AG20443 (cell line): ENCODE data around the gene SLC7A4.
"Not testable (repeated sequence)": the region's sequence is repeated elsewhere in the genome, so short reads cannot be mapped to it uniquely, and the experiment has no call there.

Source experiments
- DNase-seq: peaks from one replicate; pipeline ENCODE4 v3.0.0; 2012; ENCODE audit warnings: low spot score, mixed read lengths

The SLC7A4 gene, protein sequence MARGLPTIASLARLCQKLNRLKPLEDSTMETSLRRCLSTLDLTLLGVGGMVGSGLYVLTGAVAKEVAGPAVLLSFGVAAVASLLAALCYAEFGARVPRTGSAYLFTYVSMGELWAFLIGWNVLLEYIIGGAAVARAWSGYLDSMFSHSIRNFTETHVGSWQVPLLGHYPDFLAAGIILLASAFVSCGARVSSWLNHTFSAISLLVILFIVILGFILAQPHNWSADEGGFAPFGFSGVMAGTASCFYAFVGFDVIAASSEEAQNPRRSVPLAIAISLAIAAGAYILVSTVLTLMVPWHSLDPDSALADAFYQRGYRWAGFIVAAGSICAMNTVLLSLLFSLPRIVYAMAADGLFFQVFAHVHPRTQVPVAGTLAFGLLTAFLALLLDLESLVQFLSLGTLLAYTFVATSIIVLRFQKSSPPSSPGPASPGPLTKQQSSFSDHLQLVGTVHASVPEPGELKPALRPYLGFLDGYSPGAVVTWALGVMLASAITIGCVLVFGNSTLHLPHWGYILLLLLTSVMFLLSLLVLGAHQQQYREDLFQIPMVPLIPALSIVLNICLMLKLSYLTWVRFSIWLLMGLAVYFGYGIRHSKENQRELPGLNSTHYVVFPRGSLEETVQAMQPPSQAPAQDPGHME

DNA sequence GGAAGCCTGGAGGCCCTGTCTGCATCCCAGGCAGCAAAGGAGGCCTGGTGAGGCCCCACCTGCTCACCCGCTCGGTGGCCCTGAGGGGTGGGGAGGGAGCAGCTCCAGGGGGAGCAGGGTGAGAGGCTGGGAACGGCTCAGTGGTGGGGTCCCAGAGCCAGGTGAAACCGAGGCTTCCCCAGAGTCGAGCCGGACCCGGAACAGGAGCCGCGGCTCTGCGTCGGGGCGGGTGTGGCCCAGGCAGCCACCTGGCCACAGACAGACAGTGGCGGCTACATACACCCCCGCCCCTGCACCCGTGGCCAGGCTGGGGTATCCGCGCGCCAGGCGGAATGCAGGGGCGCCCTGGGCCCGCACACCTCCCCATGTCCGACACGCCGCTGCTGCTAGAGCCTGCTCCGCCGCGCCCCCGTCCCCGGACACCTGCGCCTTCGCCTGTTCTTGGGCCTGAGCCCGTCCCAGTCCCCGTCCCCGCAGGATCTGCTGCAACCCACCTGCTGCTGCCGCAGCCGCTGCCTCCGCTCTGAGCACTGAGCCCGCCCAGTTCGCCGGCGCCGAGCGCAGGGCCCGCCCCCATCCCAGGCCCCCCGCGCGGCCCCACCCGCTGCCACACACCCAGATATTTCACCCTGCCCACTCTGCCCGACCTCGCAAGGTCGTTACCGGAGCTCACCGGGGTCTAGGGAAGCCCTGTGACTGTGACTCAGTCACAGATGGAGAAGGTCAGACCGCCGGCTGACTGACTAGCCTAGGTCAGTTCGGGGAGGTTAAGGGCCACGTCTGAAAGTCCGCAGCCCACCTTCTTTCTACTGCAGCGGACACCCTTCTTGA is at the start of gene SLC7A4:
TSS of gene SLC7A4 (minus strand) at position 525 of the 831 bp plus-strand sequence. CDS start 749 bp downstream, outside the sequence.
- no peak for DNase-seq

DNA sequence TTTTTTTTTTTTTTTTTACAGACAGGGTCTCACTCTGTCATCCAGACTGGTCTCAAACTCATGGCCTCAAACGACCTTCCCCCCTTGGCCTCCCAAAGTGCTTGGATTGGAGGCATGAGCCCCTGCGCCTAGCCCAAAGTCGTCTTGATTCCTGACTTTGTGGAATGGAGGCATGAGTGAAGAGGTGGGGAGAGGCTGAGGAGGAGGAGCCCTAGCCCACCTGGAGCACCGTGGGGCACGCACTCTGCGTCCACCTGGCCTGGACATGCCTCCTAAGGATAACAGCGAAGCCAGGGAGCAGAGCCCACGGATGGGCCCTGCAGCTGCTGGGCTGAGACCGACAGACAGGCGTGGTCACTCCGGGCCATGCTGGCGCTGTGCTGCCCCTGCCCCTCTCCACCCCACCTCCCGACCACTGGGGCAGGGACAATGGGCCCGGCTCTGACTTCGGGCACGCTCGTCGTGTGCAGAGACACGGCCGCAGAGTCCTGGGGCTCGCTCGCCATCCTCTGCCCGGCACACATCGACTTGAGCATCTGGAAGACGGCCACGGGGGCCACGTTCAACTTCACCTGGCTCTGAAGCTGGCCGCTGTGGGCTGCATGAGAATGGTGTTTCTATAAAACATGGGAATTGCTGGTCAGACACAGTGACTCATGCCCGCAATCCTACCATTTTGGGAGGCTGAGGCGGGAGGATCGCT is 48.2 kb upstream of the SLC7A4 start:
- DNase-seq = peak; percentile 3

DNA sequence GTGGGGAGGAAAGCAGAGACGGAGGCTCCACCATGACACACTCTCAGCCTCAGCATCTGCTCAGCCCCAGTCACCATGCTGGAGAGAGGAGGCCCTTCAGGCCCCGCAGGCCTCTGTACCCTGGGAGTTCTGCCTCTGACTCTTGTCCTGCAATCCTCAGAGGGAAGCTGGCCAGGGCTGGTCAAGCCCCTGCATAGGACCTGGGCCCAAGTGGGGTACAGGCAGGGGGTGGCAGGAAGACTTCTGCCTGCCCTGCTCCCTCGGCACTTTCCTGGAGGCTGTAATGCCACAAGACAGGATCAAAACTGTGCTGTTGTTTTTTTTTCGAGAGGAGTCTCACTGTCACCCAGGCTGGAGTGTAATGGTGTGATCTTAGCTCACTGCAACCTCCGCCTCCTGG is 47.1 kb upstream of the SLC7A4 start:
- no peak for DNase-seq

DNA sequence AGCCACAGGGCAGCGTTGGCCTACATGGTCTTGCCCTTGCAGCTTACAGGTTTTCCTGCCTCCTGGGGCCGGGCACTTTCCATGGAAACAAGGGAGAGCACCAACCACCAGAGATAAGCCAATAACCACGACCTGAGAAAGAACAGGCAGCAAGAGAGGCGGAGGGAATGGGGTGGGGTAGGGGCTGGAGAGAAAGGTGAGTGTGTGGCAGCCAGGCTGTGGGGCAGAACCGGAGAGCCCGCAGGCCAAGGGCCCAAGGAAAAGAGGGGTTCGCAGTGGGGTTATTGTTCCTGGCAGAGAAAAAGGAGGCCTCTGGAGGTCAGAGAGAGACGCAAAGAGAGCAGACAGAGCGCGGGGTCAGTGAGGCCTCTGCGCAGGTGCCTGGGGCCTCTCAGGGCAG is 46.6 kb upstream of the SLC7A4 start:
- DNase-seq = no peak

DNA sequence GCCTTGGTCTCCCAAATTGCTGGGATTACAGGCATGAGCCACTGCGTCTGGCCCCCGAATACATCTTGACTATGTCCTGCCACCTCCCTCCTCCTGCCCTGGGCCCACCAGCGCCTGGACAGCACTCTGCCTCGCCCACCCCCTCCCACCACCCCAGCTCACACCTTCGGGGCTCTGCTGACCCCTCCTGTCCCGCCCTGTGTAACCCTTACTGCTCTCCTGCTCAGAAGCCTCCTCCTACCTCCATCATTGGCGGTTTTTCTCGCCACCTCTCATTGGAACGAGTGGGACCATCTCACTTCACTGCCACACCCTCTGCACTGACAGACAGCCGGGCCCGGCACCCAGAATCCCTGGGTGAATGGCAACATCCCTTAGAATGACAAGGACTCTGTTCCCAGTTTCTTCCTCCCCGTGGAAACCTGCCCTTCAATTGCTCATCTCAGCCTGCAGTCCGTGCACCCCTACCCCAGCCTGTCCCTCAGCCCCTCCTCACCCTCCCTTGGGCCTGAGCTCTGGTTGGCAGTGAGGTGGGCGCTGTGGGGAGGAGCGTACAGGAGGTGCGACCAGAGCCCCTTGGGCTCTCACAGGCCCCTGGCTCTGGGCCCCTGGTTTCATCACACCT is 45.6 kb upstream of the SLC7A4 start:
- DNase-seq = no peak

DNA sequence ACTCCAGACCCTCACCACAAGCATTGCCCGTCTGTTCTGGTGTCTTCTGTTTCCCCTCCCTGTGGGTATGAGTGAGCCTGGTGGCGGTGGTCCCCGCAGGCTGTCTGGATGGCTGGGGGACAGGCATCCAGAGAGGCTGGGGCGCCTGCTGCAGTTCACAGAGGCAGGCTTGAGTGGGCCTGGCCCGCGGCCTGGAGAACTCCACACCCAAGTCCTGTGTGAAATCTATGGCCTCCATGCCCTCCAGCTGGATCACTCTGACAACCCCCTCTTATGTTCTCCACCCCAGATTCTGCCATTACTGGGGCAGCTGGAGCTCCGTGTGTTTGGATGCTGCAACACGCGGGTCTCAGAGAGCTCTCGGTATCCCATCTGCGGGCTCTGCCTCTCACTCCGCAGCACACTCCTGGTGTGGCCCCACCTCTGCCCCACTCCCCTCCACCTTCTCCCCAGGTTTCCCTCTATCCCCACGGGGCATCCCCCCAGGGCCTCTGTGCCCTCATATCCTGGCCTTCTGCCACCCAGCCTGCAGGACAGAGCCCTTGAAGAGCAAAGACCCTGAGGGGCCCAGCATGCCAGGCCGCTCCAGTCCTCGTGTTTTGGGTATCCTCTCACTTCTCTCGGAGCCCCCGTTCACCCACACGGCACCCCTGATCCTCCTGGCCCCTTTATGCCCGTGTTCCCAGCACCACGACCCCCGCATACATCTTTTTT is 44.7 kb upstream of the SLC7A4 start:
- DNase-seq = no peak

DNA sequence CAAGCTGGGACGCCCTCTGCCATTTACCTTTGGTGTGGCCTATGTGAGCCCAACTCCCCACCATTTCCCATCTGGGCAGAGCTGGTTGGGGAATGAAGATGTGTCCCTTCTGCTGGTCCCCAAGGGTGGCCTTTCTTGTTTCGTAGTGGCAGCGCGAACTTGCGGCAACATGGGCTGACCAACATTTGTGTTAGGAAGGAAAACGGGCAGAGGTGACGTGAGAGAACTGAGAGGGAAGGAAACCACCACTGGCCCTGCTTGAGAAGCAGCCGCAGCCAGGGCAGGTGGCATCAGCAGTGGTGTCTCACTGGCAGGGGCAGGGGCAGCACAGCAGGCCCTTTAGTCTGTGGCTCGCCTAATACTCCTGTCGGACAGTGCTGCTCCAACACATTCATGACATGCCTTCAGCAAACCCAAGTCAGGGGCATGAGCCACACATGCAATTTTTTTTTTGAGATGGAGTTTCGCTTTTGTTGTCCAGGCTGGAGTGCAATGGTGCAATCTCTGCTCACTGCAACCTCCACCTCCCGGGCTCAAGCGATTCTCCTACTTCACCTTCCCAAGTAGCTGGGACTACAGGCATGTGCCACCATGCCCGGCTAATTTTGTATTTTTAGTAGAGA is 43.3 kb upstream of the SLC7A4 start:
- no peak for DNase-seq

DNA sequence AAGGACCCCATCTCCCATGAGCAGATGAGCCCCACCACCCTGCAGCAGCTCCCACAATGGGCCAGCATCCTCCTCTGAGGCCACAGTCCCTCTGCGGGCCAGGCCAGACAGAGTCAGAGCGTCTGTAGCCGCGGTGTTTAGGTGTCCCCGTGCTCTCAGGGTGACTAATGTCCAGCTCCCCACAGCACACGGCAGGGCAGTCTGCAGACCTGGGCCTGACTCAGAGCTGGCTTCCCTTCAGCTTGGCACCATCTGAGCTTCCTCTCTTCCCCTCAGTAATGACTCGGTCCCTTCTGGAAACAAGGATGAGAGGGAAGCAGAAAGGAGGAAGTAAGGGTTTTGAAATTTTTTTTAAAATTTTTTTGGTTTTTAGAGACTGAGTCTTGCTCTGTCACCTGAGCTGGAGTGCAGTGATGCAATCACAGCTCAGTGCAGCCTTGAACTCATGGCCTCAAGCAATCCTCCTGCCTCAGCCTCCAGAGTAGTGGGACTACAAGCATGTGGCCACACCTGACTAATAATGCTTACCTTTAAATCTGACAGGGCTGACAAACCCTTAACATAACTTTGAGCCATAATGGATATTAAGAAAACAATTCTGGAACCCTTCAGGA is 41.8 kb upstream of the SLC7A4 start:
- DNase-seq = peak; percentile 93

DNA sequence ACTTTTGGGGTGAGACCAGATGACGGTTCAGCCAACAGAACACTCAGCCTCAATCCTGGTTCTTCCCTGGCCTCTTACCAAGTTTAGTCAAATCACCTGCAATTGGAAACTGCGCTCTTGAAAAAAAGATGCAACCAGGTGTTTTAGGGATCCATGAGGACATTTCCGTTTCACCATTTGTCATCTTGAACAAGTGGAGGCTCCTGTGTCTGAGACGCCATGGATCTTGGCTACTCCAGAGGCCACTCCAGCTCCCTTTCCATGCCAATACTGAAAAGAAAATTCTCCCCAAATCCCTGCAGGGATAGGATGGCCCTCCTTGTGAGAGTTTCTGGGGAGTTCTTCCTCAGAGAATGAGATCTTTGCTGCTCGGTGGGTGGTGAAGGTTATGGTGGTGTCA is 41.1 kb upstream of the SLC7A4 start:
- DNase-seq = peak; percentile 4

DNA sequence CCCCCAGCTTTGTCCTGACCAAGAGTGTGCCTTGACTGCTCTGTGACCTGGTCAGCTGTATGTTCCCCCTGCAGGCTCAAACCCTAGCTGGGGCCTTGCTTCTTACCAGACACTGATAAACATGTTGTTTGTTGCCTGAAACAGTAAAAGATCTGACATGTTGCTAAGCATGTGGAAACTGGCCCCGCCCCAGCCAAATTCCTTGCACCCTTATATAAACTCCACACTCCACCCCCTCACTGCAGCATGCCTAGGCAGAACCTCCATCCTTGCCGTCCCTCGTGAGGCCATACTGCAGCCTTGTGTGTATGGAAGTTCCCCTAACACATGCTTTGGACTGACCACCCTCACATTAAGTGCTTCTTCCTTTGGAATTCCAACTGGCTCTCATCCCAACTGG is 40.7 kb upstream of the SLC7A4 start:
- DNase-seq = peak; percentile 7

DNA sequence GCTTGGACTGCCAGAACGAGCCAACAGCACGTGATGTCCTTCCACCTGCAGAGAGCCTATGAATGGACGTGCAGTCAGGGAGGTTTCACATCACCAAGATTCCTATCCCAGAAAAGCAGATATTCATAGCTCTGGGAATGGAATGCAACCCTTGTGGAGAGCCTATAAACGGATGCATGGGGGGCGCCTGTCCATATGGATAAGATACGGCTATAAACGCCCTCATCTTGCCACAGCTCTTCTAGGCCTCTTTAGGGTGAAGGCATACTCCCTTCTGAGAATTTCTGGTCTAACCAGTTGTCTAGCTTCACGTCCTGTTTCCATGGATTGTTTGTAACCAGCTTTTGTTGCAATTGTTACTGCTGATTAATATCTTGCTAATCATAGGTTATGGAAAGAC is 39.4 kb upstream of the SLC7A4 start:
- not testable (repeated sequence) for DNase-seq

DNA sequence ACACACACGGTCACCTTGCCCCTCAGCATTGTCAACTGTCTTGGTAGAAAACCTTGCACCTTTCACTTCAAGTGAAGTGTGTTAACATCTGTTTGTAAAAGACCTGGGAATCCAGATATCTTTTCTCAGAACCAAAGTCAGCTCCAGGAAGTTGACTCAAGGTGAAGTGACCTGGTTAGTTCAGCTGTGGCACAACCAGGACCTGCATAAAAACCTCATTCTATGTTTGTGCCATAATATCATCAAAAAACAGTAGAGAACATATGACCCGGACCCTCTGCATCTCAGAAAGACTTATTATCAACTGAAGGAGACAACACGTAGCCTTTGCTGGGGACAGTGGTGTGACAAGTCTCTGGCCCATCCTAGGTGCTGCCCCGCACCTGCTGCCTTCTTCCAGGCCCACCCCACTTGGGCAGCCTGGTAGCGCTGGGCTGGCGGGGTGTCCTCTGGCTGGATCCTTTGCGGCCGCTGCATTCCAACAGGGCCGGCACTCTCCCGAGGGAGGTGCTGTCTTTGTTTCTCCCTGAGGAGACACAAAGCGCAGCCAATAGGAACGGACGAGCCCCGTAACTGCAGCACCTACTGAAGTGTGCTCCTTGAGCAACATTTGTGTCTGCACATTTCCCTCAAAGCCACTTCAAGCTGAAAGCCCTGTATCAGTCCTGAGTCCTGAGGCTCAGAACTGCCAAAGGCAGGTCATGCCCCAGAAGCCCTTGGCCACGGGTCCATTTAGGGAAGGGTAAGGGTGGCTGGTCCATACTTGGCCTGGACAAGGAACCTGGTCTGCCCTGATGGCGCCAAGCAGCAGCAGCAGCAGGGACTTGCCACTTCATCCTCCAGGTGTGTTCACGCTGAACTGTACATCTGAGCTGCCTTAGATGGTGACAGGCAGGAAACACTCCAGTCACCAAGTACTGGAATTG is 38.6 kb upstream of the SLC7A4 start:
- no peak for DNase-seq

DNA sequence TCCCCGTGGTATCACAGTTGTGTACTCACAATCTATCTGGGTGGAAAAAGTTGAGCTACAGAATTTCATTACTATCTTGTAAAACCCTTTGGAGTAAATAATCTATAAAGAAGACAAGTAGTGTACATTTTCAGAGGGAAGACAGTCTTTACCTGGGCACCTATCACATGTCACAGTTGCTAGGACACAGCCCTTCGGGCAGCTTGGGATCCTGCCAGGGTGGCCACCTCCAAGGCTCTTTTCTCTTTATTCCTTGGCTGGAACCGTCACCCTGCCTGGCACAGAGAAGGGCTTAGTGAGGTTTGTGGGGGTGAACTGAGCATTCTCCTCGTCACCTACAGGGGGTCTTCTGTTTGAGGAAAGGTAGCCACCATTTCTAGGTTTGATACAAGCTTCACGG is 37.0 kb upstream of the SLC7A4 start:
- DNase-seq = no peak

DNA sequence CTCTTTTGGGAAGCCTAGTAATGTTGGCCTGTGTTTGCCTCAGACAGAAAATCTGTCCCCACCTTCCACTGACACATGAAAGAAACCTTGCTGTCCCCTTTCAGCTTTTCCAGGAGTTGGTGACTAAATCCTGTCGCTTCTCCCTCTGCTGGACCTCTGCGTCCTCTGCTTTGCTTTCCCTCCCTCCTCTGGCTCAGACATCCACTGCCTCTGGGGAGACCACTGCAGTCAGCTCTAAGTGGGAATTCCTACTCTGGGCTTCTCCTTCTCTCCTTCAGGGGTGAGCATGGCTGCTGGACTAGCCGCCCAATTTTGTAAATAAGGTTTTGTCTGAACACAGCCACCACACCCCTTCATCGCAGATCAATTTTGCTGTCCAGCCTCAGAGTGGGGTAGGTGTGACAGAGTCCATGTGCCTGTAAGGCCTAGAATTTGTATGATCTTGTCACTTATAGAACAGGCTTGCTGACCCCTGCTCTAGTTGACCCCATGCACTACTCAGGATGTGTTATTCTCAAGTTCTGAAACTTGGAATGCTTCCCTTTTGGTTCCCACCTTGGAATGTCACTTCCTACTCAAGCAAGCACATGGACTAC is 36.4 kb upstream of the SLC7A4 start:
- DNase-seq = peak; percentile 7

DNA sequence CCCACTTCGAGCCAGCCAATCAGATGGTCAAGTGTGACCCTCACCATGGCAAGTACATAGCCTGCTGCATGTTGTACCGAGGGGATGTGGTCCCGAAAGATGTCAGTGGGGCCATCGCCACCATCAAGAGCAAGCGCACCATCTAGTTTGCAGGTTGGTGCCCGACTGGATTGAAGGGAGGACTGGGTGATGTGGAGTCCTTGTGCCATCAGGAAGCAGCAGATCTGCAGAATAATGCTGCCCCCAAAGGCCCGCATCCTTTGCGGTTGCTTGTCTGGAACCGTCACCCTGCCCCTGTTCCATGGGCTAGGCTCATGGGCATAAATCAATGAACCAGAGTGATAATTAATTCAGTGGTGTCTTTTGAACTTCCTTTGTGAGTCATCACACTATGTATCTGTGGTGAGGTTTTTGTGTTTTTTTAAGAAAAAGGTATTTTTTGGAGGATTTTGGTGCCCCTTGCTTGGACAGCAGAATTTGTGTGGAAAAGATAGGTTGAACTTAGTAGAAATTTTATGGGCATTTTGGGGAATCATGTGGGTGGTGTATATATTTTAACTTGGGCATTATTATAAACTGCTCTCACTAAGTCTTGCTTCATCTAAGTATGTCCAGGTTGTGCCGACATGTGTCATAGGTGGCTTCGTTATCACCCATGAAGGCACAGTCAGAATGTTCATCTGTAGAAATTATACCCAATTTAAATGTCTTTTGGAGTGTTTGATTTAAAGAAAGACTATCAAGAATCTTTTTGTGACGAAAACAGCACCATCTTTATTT is 35.7 kb upstream of the SLC7A4 start:
- no peak for DNase-seq

DNA sequence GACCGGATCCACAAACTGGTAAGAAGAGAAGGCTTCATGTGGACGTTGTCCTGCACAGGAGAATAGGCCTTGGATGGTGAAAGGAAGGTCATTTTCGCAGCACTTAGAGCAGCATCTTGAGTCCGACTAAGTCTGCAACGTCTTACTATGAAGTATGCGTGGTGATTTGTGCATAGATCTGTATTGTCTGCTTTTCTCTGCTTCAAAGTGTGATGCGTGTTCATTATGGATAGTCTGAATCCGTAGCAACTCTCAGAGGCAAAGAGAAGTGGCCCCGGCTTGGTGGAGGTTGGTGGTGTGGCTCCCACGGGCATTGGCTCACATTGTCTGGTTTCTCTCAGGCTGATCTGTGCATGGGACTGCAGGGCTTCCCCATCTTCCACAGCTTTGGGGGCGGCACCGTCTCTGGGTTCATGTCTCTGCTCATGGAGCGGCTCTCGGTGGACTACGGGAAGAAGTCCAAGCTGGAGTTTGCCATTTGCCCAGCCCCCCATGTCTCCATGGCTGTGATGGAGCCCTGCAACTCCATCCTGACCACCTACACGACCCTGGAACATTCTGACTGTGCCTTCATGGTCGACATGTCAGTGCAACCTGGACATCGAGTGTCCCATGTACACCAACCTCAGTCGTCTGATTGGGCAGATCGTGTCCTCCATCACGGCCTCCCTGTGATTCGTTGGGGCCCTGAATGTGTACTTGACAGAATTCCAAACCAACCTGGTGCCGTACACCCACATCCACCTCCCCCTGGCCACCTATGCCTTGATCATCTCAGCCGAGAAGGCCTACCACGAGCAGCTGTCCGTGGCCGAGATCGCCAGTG is 34.9 kb upstream of the SLC7A4 start:
- no peak for DNase-seq
